Skeletal muscle tissue (tissue), 4 donors: ENCODE measurements around the gene OR51B2. TPM values are rescaled to one million over a fixed set of nuclear protein-coding genes. Genes with fewer than 3 reads are reported as not detected.
"Not testable (repeated sequence)": the region's sequence is repeated elsewhere in the genome, so short reads cannot be mapped to it uniquely, and the experiment has no call there.

Source experiments
- H3K27ac ChIP-seq: one replicate; pipeline ENCODE4 v1.7.0; 2013; ENCODE audit warnings: mild to moderate bottlenecking, low read depth, low read length, inconsistent platforms
- H3K27me3 ChIP-seq, 3 donors: one replicate each; pipeline ENCODE4 v1.7.0; 2013; ENCODE audit warnings: low read length in 3 of 3; ENCODE audit not compliant: control insufficient read depth in 3 of 3, insufficient read depth in 3 of 3
- H3K36me3 ChIP-seq, 3 donors: one replicate each; pipeline ENCODE4 v1.7.0; 2013; ENCODE audit warnings: low read length in 3 of 3; ENCODE audit not compliant: control insufficient read depth in 3 of 3, insufficient read depth in 3 of 3
- H3K4me1 ChIP-seq, 3 donors: one replicate each; pipeline ENCODE4 v1.7.0; 2013; ENCODE audit warnings: low read length in 3 of 3, mild to moderate bottlenecking in 3 of 3; ENCODE audit not compliant: control insufficient read depth in 3 of 3, insufficient read depth in 3 of 3
- H3K4me3 ChIP-seq, 3 donors: one replicate each; pipeline ENCODE4 v1.7.0; 2013; ENCODE audit warnings: low read length in 3 of 3
- H3K9ac ChIP-seq, 3 donors: one replicate each; pipeline ENCODE4 v1.7.0; 2013; ENCODE audit warnings: low read length in 3 of 3, mild to moderate bottlenecking in 3 of 3, moderate library complexity in 2 of 3, low read depth in 1 of 3
- H3K9me3 ChIP-seq, 3 donors: one replicate each; pipeline ENCODE4 v1.7.0; 2013; ENCODE audit warnings: low read length in 3 of 3; ENCODE audit not compliant: control insufficient read depth in 3 of 3
- total RNA-seq: library from RNA; depleted of rRNA; stranded (reverse); fragments of >200 nt; gene quantifications from one replicate; pipeline ENCODE4 v1.2.3, GENCODE V29; 2014
- donor health status: Osteomylitis.

OR51B2 gene, protein sequence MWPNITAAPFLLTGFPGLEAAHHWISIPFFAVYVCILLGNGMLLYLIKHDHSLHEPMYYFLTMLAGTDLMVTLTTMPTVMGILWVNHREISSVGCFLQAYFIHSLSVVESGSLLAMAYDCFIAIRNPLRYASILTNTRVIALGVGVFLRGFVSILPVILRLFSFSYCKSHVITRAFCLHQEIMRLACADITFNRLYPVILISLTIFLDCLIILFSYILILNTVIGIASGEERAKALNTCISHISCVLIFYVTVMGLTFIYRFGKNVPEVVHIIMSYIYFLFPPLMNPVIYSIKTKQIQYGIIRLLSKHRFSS
- total RNA-seq = not detected

DNA sequence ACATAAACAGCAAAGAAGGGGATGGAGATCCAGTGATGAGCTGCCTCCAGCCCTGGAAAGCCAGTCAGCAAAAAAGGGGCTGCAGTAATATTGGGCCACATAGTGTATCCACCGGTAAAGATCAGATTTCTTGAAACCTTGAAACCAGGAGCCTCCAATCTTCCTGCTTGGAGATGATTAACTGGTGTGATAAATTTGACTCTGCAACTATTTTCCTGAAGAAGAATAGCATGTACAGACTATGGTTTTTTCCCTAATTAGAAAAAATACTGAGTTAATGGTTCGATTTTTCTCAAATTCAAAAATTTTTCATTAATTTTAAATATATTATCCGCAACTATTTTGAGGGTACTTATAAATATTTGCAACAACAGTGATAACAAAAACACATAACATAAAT is at the start of gene OR51B2:
TSS of gene OR51B2 (minus strand) at position 101 of the 400 bp plus-strand sequence. CDS start at position 101, 0 bp downstream.
- Histone ChIP-seq H3K9me3 (no peaks in the 10 kb centered on the region), H3K27me3 (no peaks in the 10 kb centered on the region), H3K27ac (no peak within 1 kb of the TSS), H3K9ac (no peak within 1 kb of the TSS), H3K4me3 (no peak within 1 kb of the TSS), H3K36me3 (no peaks in the 10 kb centered on the region), H3K4me1 (no peaks in the 10 kb centered on the region)

DNA sequence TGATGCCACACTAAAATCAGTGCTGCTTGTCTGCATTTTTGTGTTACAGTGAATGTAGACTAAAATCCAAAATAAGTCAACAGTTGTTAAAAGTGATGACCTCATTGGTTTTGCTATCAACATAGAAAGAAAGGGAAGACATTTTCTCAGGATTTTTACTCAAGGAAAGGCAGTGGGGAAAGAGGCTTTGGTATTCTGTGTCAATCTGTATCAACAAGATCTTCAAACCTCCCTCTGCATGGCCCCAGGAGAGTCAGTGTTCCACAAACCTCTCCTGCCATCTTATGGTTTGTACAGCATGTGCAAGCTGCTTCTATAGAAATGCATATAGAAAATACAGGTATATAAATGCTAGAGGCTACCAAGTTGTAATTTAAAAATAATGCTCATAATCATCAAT is 45.7 kb upstream of the OR51B2 start:
- no peak overlapping the region for H3K9ac ChIP-seq
- no peak overlapping the region for H3K4me3 ChIP-seq
- H3K9me3 ChIP-seq = no peaks in the 10 kb centered on the region
- no peaks in the 10 kb centered on the region for H3K27me3 ChIP-seq
- H3K4me1 ChIP-seq = no peaks in the 10 kb centered on the region
- H3K27ac ChIP-seq = no peak overlapping the region
- H3K36me3 ChIP-seq = no peaks in the 10 kb centered on the region

DNA sequence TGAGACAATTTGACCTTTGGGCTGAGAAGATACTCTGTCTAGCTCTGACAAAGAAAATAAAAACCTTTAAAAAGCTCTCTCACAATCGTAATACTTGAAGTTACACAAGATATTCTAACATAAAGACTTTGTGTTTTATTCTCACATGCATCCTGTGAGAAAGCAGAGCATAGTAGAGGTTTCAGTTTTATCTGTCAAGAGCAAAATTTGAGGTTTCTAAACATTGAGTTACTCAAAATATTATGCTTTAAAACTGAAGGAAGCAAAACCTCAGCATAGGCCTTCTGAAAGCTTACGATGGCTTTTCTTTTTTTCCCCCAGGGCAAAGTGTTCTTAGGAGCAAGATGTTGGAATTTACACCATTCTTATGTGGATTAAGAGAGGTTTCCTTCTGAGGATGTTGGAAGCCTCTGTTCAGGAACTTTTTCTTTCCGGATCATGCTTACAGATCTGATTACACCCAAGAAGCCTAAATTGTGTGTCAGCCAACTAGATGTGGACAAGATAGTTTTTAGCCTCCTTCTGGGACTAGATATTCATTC is 44.5 kb upstream of the OR51B2 start:
- Histone ChIP-seq H3K27ac (no peak overlapping the region), H3K9ac (no peak overlapping the region), H3K4me1 (no peaks in the 10 kb centered on the region), H3K4me3 (no peak overlapping the region), H3K36me3 (no peaks in the 10 kb centered on the region), H3K27me3 (no peaks in the 10 kb centered on the region), H3K9me3 (peaks cover 0 to 2% (median 0%) of the 10 kb centered on the region in 3 donors)

DNA sequence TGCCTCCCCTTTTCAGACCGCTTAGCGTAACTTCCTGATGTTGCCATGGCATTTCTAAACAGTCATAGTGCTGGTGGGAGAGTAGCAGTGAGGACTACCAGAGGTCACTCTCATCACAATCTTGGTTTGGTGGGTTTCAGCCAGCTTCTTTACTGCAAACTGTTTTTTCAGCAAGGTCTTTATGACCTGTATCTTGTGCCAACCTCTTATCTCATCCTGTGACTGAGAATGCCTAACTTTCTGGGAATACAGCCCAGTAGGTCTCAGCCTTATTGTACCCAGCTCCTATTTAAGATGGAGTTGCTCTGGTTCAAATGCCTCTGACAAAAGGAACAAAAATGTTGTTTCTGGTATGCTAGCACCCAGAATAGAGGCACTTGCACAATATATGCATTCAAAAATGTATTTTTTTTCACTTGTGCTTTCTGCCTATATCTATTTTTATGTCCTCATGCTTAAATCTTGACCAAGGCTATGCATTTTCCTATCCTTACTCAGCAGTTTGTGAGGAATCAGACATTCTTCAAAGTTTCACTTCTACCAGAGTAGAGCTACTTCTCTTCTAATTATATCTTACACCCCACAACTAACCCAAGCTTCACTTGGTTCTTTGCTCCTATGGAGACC is 43.5 kb upstream of the OR51B2 start:
- no peak overlapping the region for H3K9ac ChIP-seq
- no peaks in the 10 kb centered on the region for H3K36me3 ChIP-seq
- no peak overlapping the region for H3K4me3 ChIP-seq

DNA sequence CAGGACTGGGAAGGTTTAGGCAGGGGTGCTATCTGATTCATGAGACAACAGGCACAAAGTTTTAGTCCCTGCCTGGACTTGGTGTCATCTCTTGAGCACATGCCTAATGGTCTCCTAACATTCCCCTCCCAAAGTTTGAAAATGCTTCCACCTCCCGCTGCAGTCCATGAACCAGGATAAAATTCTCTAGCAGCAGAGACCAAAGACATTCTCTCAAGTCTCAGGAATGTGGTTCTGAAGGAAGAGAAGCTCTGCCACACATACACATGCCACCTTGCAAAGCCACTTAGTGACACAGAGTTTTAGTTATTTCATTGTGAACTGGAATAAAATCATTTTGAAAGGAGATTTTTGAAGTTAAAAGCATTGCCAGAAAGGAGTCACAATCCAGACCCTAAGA is 42.8 kb upstream of the OR51B2 start:
- Histone ChIP-seq H3K9me3 (peaks cover 0 to 2% (median 0%) of the 10 kb centered on the region in 3 donors), H3K36me3 (no peaks in the 10 kb centered on the region), H3K4me3 (no peak overlapping the region), H3K9ac (no peak overlapping the region), H3K27ac (no peak overlapping the region), H3K4me1 (no peaks in the 10 kb centered on the region), H3K27me3 (no peaks in the 10 kb centered on the region)

More for the DNA sequence above, 43.5 kb upstream of the OR51B2 start:
- no peaks in the 10 kb centered on the region for H3K27me3 ChIP-seq
- H3K9me3 ChIP-seq = peaks cover 0 to 2% (median 0%) of the 10 kb centered on the region in 3 donors
- no peak overlapping the region for H3K27ac ChIP-seq
- no peaks in the 10 kb centered on the region for H3K4me1 ChIP-seq

DNA sequence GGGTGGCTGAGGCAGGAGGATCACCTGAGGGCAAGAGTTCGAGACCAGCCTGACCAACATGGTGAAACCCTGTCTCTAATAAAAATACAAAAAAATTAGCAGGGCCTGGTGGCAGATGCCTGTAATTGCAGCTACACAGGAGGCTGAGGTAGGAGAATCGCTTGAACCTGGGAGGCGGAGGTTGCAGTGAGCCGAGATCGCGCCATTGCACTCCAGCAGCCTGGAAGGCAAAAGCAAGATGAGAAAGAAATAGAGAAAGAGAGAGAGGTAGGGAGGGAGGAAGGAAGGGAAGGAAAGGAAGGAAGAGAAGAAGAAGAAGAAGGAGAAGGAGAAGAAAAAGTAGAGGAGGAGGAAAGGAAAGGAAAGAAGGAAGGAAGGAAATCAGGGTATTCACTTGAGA is 42.3 kb upstream of the OR51B2 start:
- H3K27me3 ChIP-seq, H3K9ac ChIP-seq, H3K4me3 ChIP-seq, H3K9me3 ChIP-seq, H3K4me1 ChIP-seq, H3K27ac ChIP-seq, H3K36me3 ChIP-seq: not testable (repeated sequence)

DNA sequence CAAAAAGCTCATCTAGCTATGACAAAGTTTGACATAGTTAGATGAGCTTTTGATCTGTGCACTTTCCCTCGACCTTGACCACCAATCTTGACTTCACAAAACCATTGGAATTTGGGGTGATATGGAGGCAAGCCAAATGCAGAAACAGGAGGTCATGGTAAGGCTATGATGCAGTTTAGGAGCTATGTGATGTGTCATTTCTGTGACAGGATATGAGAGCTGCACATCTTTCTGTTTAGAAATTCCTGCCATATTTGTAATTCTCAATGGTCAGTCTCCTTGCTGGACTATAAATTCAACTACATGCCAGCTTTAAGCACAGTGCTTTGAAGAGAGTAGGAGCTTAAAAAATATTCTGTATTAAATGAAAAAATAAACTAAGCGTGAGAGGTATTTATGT is 40.1 kb upstream of the OR51B2 start:
- H3K36me3 ChIP-seq = no peaks in the 10 kb centered on the region

DNA sequence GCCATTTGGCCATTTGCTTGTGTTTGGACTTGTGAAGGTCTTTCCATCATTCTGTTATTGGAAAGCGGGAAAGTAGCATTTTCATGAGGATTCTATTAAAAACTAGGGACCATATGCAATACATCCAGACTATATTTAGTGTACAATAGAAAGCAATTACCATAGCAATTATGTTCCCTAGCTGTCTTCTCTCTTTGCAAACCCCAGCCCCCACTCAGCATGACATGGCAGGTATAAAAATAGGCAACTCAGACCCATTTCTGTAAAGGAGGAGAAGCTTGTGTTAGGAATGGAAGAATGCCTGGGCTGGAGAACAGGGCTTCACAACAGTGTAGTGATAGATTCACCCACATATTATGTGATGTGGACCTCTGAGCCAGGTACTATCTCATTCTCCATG is 39.6 kb upstream of the OR51B2 start:
- H3K36me3 ChIP-seq = no peaks in the 10 kb centered on the region
- no peak overlapping the region for H3K4me3 ChIP-seq
- peaks cover 0 to 2% (median 0%) of the 10 kb centered on the region in 3 donors for H3K9me3 ChIP-seq
- no peaks in the 10 kb centered on the region for H3K4me1 ChIP-seq
- H3K27ac ChIP-seq = no peak overlapping the region
- no peak overlapping the region for H3K9ac ChIP-seq
- H3K27me3 ChIP-seq = no peaks in the 10 kb centered on the region

More for the DNA sequence above, 40.1 kb upstream of the OR51B2 start:
- Histone ChIP-seq H3K4me1 (no peaks in the 10 kb centered on the region), H3K27me3 (no peaks in the 10 kb centered on the region), H3K9me3 (peaks cover 0 to 2% (median 0%) of the 10 kb centered on the region in 3 donors), H3K9ac (no peak overlapping the region), H3K27ac (no peak overlapping the region), H3K4me3 (no peak overlapping the region)

DNA sequence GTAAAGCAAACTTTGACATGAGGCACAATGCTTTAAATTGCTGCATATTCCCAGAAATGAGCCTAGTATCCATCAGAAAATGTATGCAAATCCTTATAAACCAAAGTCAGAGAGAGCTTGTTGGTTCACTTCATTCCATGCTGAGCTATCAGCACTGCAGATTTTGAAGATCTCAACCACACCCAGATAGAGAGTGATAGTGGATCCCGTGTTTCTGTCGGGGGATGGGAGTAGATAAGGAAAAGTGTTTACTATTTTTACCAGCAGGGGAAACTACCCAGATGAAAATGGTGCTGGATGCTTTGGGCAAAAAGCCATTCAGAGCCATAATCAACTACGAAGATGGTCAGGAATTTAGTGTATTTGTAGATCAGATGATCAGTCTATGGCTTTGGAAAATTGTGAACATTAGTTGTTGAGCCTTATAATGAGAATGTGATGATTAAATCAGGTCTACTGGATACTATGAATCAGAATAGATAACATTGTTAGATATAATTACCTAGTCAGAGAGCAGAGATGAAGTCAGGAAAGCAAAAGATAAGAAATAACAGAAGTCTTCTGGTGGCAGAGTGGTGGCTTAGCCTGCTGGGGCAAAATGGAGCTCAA is 38.0 kb upstream of the OR51B2 start:
- no peaks in the 10 kb centered on the region for H3K36me3 ChIP-seq
- no peak overlapping the region for H3K4me3 ChIP-seq
- peaks cover 0 to 2% (median 0%) of the 10 kb centered on the region in 3 donors for H3K9me3 ChIP-seq
- H3K9ac ChIP-seq = no peak overlapping the region
- H3K27ac ChIP-seq = no peak overlapping the region
- no peaks in the 10 kb centered on the region for H3K27me3 ChIP-seq
- no peaks in the 10 kb centered on the region for H3K4me1 ChIP-seq

DNA sequence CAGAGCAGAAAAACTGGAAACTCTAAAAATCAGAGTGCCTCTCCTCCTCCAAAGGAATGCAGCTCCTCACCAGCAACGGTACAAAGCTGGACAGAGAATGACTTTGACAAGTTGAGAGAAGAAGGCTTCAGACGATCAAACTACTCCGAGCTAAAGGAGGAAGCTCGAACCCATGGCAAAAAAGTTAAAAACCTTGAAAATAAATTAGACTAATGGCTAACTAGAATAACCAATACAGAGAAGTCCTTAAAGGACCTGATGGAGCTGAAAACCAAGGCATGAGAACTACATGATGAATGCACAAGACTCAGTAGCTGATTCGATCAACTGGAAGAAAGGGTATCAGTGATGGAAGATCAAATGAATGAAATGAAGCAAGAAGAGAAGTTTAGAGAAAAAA is 31.9 kb upstream of the OR51B2 start:
- H3K9me3 ChIP-seq, H3K27me3 ChIP-seq, H3K9ac ChIP-seq, H3K27ac ChIP-seq, H3K36me3 ChIP-seq, H3K4me1 ChIP-seq, H3K4me3 ChIP-seq: not testable (repeated sequence)
